HEK293 (cell line): ENCODE measurements around the gene CASQ2.
"Not testable (repeated sequence)": the region's sequence is repeated elsewhere in the genome, so short reads cannot be mapped to it uniquely, and the experiment has no call there.

ENCODE experiments used
- YY1 ChIP-seq: fragments of 450-650 bp; formaldehyde crosslinking; IDR thresholded peaks from 2 replicates; pipeline ENCODE4 v1.5.1; 2018; ENCODE audit warnings: missing biosample characterization, missing genetic modification characterization
- ZNF121 ChIP-seq: fragments of 450-650 bp; formaldehyde crosslinking; IDR thresholded peaks from 2 replicates; pipeline ENCODE4 v1.5.1; 2016; ENCODE audit warnings: missing biosample characterization, missing genetic modification characterization
- ZNF174 ChIP-seq: fragments of 450-650 bp; formaldehyde crosslinking; IDR thresholded peaks from 2 replicates; pipeline ENCODE4 v1.5.0; 2017; ENCODE audit warnings: missing biosample characterization, mild to moderate bottlenecking, missing genetic modification characterization
- ZNF501 ChIP-seq: fragments of 450-650 bp; formaldehyde crosslinking; IDR thresholded peaks from 2 replicates; pipeline ENCODE4 v1.5.1; 2016; ENCODE audit warnings: missing biosample characterization, missing genetic modification characterization
- ZNF544 ChIP-seq: fragments of 450-650 bp; formaldehyde crosslinking; IDR thresholded peaks from 2 replicates; pipeline ENCODE4 v1.5.0; 2017; ENCODE audit warnings: missing biosample characterization, missing genetic modification characterization
- ZNF561 ChIP-seq: fragments of 450-650 bp; IDR thresholded peaks from 2 replicates; pipeline ENCODE4 v1.5.1; 2018; ENCODE audit warnings: missing biosample characterization, missing genetic modification characterization, borderline replicate concordance
- ZNF571 ChIP-seq: fragments of 450-650 bp; formaldehyde crosslinking; IDR thresholded peaks from 2 replicates; pipeline ENCODE4 v1.5.0; 2017; ENCODE audit warnings: missing biosample characterization, missing genetic modification characterization
- TF ChIP-seq, protein P1 (sequence below): fragments of 450-650 bp; formaldehyde crosslinking; IDR thresholded peaks from 2 replicates; pipeline ENCODE4 v1.5.1; 2016; ENCODE audit warnings: missing biosample characterization, missing genetic modification characterization
- TF ChIP-seq, protein P2 (sequence below): fragments of 450-650 bp; formaldehyde crosslinking; IDR thresholded peaks from 2 replicates; pipeline ENCODE4 v1.5.1; 2016; ENCODE audit warnings: missing biosample characterization, missing genetic modification characterization
- TF ChIP-seq, protein P3 (sequence below): fragments of 450-650 bp; formaldehyde crosslinking; conservative IDR thresholded peaks from 2 replicates; pipeline ENCODE4 v1.5.1; 2016; ENCODE audit warnings: low read depth, missing biosample characterization, missing genetic modification characterization

GRCh38 chr1:115780655-115781054 lies 12.1 kb upstream of the CASQ2 start:
- TF ChIP-seq, protein P1, sequence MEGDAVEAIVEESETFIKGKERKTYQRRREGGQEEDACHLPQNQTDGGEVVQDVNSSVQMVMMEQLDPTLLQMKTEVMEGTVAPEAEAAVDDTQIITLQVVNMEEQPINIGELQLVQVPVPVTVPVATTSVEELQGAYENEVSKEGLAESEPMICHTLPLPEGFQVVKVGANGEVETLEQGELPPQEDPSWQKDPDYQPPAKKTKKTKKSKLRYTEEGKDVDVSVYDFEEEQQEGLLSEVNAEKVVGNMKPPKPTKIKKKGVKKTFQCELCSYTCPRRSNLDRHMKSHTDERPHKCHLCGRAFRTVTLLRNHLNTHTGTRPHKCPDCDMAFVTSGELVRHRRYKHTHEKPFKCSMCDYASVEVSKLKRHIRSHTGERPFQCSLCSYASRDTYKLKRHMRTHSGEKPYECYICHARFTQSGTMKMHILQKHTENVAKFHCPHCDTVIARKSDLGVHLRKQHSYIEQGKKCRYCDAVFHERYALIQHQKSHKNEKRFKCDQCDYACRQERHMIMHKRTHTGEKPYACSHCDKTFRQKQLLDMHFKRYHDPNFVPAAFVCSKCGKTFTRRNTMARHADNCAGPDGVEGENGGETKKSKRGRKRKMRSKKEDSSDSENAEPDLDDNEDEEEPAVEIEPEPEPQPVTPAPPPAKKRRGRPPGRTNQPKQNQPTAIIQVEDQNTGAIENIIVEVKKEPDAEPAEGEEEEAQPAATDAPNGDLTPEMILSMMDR (tag by site-specific recombination) = not testable (repeated sequence)
- TF ChIP-seq ZNF121 (tag by site-specific recombination); YY1 (tag by site-specific recombination); ZNF571 (tag by site-specific recombination); ZNF501; ZNF561 (tag by site-specific recombination); ZNF544 (tag by site-specific recombination); ZNF174 (tag by site-specific recombination): not testable (repeated sequence)
- TF ChIP-seq, protein P2, sequence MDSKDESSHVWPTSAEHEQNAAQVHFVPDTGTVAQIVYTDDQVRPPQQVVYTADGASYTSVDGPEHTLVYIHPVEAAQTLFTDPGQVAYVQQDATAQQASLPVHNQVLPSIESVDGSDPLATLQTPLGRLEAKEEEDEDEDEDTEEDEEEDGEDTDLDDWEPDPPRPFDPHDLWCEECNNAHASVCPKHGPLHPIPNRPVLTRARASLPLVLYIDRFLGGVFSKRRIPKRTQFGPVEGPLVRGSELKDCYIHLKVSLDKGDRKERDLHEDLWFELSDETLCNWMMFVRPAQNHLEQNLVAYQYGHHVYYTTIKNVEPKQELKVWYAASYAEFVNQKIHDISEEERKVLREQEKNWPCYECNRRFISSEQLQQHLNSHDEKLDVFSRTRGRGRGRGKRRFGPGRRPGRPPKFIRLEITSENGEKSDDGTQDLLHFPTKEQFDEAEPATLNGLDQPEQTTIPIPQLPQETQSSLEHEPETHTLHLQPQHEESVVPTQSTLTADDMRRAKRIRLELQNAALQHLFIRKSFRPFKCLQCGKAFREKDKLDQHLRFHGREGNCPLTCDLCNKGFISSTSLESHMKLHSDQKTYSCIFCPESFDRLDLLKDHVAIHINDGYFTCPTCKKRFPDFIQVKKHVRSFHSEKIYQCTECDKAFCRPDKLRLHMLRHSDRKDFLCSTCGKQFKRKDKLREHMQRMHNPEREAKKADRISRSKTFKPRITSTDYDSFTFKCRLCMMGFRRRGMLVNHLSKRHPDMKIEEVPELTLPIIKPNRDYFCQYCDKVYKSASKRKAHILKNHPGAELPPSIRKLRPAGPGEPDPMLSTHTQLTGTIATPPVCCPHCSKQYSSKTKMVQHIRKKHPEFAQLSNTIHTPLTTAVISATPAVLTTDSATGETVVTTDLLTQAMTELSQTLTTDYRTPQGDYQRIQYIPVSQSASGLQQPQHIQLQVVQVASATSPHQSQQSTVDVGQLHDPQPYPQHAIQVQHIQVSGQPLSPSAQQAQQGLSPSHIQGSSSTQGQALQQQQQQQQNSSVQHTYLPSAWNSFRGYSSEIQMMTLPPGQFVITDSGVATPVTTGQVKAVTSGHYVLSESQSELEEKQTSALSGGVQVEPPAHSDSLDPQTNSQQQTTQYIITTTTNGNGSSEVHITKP (tag by site-specific recombination) = not testable (repeated sequence)
- TF ChIP-seq, protein P3, sequence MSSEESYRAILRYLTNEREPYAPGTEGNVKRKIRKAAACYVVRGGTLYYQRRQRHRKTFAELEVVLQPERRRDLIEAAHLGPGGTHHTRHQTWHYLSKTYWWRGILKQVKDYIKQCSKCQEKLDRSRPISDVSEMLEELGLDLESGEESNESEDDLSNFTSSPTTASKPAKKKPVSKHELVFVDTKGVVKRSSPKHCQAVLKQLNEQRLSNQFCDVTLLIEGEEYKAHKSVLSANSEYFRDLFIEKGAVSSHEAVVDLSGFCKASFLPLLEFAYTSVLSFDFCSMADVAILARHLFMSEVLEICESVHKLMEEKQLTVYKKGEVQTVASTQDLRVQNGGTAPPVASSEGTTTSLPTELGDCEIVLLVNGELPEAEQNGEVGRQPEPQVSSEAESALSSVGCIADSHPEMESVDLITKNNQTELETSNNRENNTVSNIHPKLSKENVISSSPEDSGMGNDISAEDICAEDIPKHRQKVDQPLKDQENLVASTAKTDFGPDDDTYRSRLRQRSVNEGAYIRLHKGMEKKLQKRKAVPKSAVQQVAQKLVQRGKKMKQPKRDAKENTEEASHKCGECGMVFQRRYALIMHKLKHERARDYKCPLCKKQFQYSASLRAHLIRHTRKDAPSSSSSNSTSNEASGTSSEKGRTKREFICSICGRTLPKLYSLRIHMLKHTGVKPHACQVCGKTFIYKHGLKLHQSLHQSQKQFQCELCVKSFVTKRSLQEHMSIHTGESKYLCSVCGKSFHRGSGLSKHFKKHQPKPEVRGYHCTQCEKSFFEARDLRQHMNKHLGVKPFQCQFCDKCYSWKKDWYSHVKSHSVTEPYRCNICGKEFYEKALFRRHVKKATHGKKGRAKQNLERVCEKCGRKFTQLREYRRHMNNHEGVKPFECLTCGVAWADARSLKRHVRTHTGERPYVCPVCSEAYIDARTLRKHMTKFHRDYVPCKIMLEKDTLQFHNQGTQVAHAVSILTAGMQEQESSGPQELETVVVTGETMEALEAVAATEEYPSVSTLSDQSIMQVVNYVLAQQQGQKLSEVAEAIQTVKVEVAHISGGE = not testable (repeated sequence)
